ENCODE measurements around the gene TOM1L1. TPM values are rescaled to one million over a fixed set of nuclear protein-coding genes. Genes with fewer than 3 reads are reported as not detected.

Gene TOM1L1
- polyA plus RNA-seq, 3 donors, result 85.7 to 111 (median 108) TPM

GRCh38 chr17:54924405-54924804, 23.8 kb downstream of the TOM1L1 start:
- DNase-seq (ENCODE audit: extremely low read depth in 1 of 11, low read depth in 9 of 11, low spot score in 4 of 11), result no peak

GRCh38 chr17:54927525-54927924, 26.9 kb downstream of the TOM1L1 start:
- DNase-seq (ENCODE audit: extremely low read depth in 1 of 11, low read depth in 9 of 11, low spot score in 4 of 11), result no peak

- DNase-seq (ENCODE audit: extremely low read depth in 1 of 11, low read depth in 9 of 11, low spot score in 4 of 11), result no peak
Measured at GRCh38 chr17:54932711-54933110, 32.1 kb downstream of the TOM1L1 start.

- no peak for DNase-seq (ENCODE audit: extremely low read depth in 1 of 11, low read depth in 9 of 11, low spot score in 4 of 11)
Measured at GRCh38 chr17:54933921-54934320, 33.3 kb downstream of the TOM1L1 start.

- no peak for DNase-seq (ENCODE audit: extremely low read depth in 1 of 11, low read depth in 9 of 11, low spot score in 4 of 11)
Measured at GRCh38 chr17:54935471-54935870, 34.8 kb downstream of the TOM1L1 start.

- DNase-seq (ENCODE audit: extremely low read depth in 1 of 11, low read depth in 9 of 11, low spot score in 4 of 11), result no peak
Measured at GRCh38 chr17:54937018-54937417, 36.4 kb downstream of the TOM1L1 start.

- no peak for DNase-seq (ENCODE audit: extremely low read depth in 1 of 11, low read depth in 9 of 11, low spot score in 4 of 11)
Measured at GRCh38 chr17:54937426-54937825, 36.8 kb downstream of the TOM1L1 start.

- no peak for DNase-seq (ENCODE audit: extremely low read depth in 1 of 11, low read depth in 9 of 11, low spot score in 4 of 11)
Measured at GRCh38 chr17:54941285-54941684, 40.6 kb downstream of the TOM1L1 start.

- no peak for DNase-seq (ENCODE audit: extremely low read depth in 1 of 11, low read depth in 9 of 11, low spot score in 4 of 11)
Measured at GRCh38 chr17:54944796-54945195, 44.1 kb downstream of the TOM1L1 start.

GRCh38 chr17:54945231-54945630, 44.6 kb downstream of the TOM1L1 start:
- no peak for DNase-seq (ENCODE audit: extremely low read depth in 1 of 11, low read depth in 9 of 11, low spot score in 4 of 11)

GRCh38 chr17:54945671-54946070, 45.0 kb downstream of the TOM1L1 start:
- no peak for DNase-seq (ENCODE audit: extremely low read depth in 1 of 11, low read depth in 9 of 11, low spot score in 4 of 11)

- no peak for DNase-seq (ENCODE audit: extremely low read depth in 1 of 11, low read depth in 9 of 11, low spot score in 4 of 11)
Measured at GRCh38 chr17:54947396-54947795, 46.7 kb downstream of the TOM1L1 start.

- DNase-seq (ENCODE audit: extremely low read depth in 1 of 11, low read depth in 9 of 11, low spot score in 4 of 11), result no peak
Measured at GRCh38 chr17:54948380-54948779, 47.7 kb downstream of the TOM1L1 start.

- no peak for DNase-seq (ENCODE audit: extremely low read depth in 1 of 11, low read depth in 9 of 11, low spot score in 4 of 11)
Measured at GRCh38 chr17:54950116-54950515, 49.5 kb downstream of the TOM1L1 start.

GRCh38 chr17:54951286-54951685, 50.6 kb downstream of the TOM1L1 start:
- no peak for DNase-seq (ENCODE audit: extremely low read depth in 1 of 11, low read depth in 9 of 11, low spot score in 4 of 11)

GRCh38 chr17:54956791-54957190, 56.1 kb downstream of the TOM1L1 start:
- no peak for DNase-seq (ENCODE audit: extremely low read depth in 1 of 11, low read depth in 9 of 11, low spot score in 4 of 11)

GRCh38 chr17:54967621-54968261, 67.1 kb downstream of the TOM1L1 start:
- peak in 10 of 11 donors; percentile 4 to 44 (median 31) for DNase-seq (ENCODE audit: extremely low read depth in 1 of 11, low read depth in 9 of 11, low spot score in 4 of 11)

GRCh38 chr17:54968262-54968987, 67.8 kb downstream of the TOM1L1 start, which contains the start of the genes COX11 and STXBP4:
Gene COX11 (minus strand): TSS chr17:54968654. CDS start chr17:54968646, 8 bp downstream.
Gene STXBP4 (plus strand): TSS chr17:54968765. CDS start chr17:54986220, 17,455 bp downstream.
- peak; percentile 93 to 99 (median 97) for DNase-seq (ENCODE audit: extremely low read depth in 1 of 11, low read depth in 9 of 11, low spot score in 4 of 11)

GRCh38 chr17:54968988-54969332, 68.3 kb downstream of the TOM1L1 start:
- DNase-seq (ENCODE audit: extremely low read depth in 1 of 11, low read depth in 9 of 11, low spot score in 4 of 11), result peak in 5 of 11 donors; percentile 4 to 26 (median 19)

Data from renal cortex interstitium (tissue), 11 donors.